GM12878 (cell line): ENCODE data around the gene HMGCS1. TPM values are rescaled to one million over a fixed set of nuclear protein-coding genes. Genes with fewer than 3 reads are reported as not detected.

Source experiments
- ATAC-seq: fragments of 200-7000 bp; cut with Tn5 transposase; 3 replicates; pipeline ENCODE4 v1.9.1; 2020; ENCODE audit warnings: mild to moderate bottlenecking, moderate library complexity
- BruUV-seq: library from RNA; stranded (reverse); fragments of 400-500 nt; replicated peaks from 2 replicates; lab custom pipeline; 2021; lab: Mats Ljungman, UMichigan
- CTCF ChIA-PET: fragments of 300-600 bp; sonication (Branson Sonifier 250); formaldehyde crosslinking; extraction: SDS; loops from one replicate; lab custom pipeline; 2021; ENCODE audit warnings: inconsistent platforms; lab: Yijun Ruan, JAX
- POLR2A ChIA-PET: fragments of 350-600 bp; formaldehyde crosslinking; extraction: SDS; loops from one replicate; lab custom pipeline; 2021; ENCODE audit warnings: inconsistent platforms; lab: Charles Lee
- RAD21 ChIA-PET: fragments of 300-600 bp; sonication (Branson Sonifier 250); formaldehyde crosslinking; loops from one replicate; lab custom pipeline; 2023; ENCODE audit warnings: antibody characterized with exemption; ENCODE audit not compliant: unreplicated experiment; lab: Charles Lee
- SMC1A ChIA-PET: fragments of 300-600 bp; sonication (Branson Sonifier 250); formaldehyde crosslinking; loops from one replicate; lab custom pipeline; 2023; ENCODE audit not compliant: unreplicated experiment, uncharacterized antibody; lab: Charles Lee
- DNase-seq: peaks from one replicate; pipeline ENCODE4 v3.0.0-alpha.2; 2011; ENCODE audit warnings: low read depth, low spot score
- FAIRE-seq: peaks from 3 replicates; lab custom pipeline; 2011; peaks lifted over from hg19 to GRCh38; lab: Jason Lieb, UNC
- H2AFZ ChIP-seq: 2 replicates; pipeline ENCODE4 v1.6.0; 2011; ENCODE audit warnings: low read depth, low read length, control low read depth; ENCODE audit not compliant: control insufficient read depth
- H3K27ac ChIP-seq: 2 replicates; pipeline ENCODE4 v1.5.1; 2011; ENCODE audit warnings: control low read depth; ENCODE audit not compliant: control insufficient read depth, insufficient read depth
- H3K27me3 ChIP-seq, 2 experiments: replicated peaks in 1 of 2; 2 replicates each; pipeline versions ENCODE4 v1.6.0 to v1.6.1; 2011; ENCODE audit warnings: low read length in 1 of 2; ENCODE audit not compliant: control insufficient read depth in 2 of 2, insufficient read depth in 2 of 2
- H3K36me3 ChIP-seq, 2 experiments: 2 replicates each; pipeline ENCODE4 v1.5.1; 2011; ENCODE audit warnings: low read length in 1 of 2; ENCODE audit not compliant: control insufficient read depth in 2 of 2, insufficient read depth in 2 of 2
- H3K4me1 ChIP-seq: 2 replicates; pipeline ENCODE4 v1.6.1; 2011; ENCODE audit warnings: mild to moderate bottlenecking, low read length, moderate library complexity, mixed read lengths; ENCODE audit not compliant: control insufficient read depth, insufficient read depth
- H3K4me2 ChIP-seq: 2 replicates; pipeline ENCODE4 v1.6.0; 2011; ENCODE audit warnings: control low read depth; ENCODE audit not compliant: control insufficient read depth, insufficient read depth
- H3K4me3 ChIP-seq: fragments of 200-600 bp; sonication (generic); 2 replicates; pipeline ENCODE4 v1.5.1; 2016
- H3K79me2 ChIP-seq: 2 replicates; pipeline ENCODE4 v1.6.0; 2011; ENCODE audit warnings: low read length; ENCODE audit not compliant: control insufficient read depth, insufficient read depth
- H3K9ac ChIP-seq: 2 replicates; pipeline ENCODE4 v1.8.0; 2011; ENCODE audit warnings: low read length, control low read depth, mixed read lengths; ENCODE audit not compliant: control insufficient read depth, insufficient read depth
- H3K9me3 ChIP-seq: replicated peaks from 3 replicates; pipeline ENCODE4 v1.5.1; 2011; ENCODE audit warnings: mild to moderate bottlenecking, low read length; ENCODE audit not compliant: control insufficient read depth, insufficient read depth
- H4K20me1 ChIP-seq: 2 replicates; pipeline ENCODE4 v1.6.0; 2011; ENCODE audit not compliant: control insufficient read depth, insufficient read depth
- CEBPZ ChIP-seq: fragments of 150-350 bp; IDR thresholded peaks from 2 replicates; pipeline ENCODE4 v1.6.1; 2016; ENCODE audit warnings: low read depth, low read length
- ESRRA ChIP-seq: IDR thresholded peaks from 2 replicates; pipeline ENCODE4 v1.6.1; 2012; ENCODE audit warnings: mild to moderate bottlenecking, low read length, improper control_type of control experiment
- MTA2 ChIP-seq: fragments of 450-650 bp; IDR thresholded peaks from 2 replicates; pipeline ENCODE4 v1.6.1; 2016; ENCODE audit warnings: low read depth, mild to moderate bottlenecking, moderate library complexity
- MXI1 ChIP-seq: fragments of 150-350 bp; IDR thresholded peaks from 2 replicates; pipeline ENCODE4 v1.6.1; 2011; ENCODE audit warnings: low read depth, mild to moderate bottlenecking, inconsistent platforms, low read length, improper control_type of control experiment
- NFIC ChIP-seq: IDR thresholded peaks from 2 replicates; pipeline ENCODE4 v1.6.1; 2012; ENCODE audit warnings: low read depth, mild to moderate bottlenecking, inconsistent platforms, low read length, moderate library complexity
- NR2F1 ChIP-seq: fragments of 450-650 bp; conservative IDR thresholded peaks from 2 replicates; pipeline ENCODE4 v1.6.1; 2017; ENCODE audit warnings: mild to moderate bottlenecking
- NRF1 ChIP-seq: conservative IDR thresholded peaks from 2 replicates; pipeline ENCODE4 v1.6.1; 2011; ENCODE audit warnings: mild to moderate bottlenecking, low read depth, low read length, improper control_type of control experiment
- PKNOX1 ChIP-seq: fragments of 450-650 bp; IDR thresholded peaks from 2 replicates; pipeline ENCODE4 v1.6.1; 2016; ENCODE audit warnings: mild to moderate bottlenecking
- SIN3A ChIP-seq: IDR thresholded peaks from 2 replicates; pipeline ENCODE4 v1.6.1; 2012; ENCODE audit warnings: low read depth, low read length, improper control_type of control experiment
- SMAD5 ChIP-seq: IDR thresholded peaks from 2 replicates; pipeline ENCODE4 v1.6.1; 2016; ENCODE audit warnings: antibody characterized with exemption, low read depth
- WGBS: methylation state at CpG from one replicate; pipeline ENCODE4 v1.1.6; 2016; ENCODE audit warnings: low lambda C conversion rate; ENCODE audit not compliant: insufficient replicate concordance, insufficient coverage; ENCODE audit errors: missing lambda C conversion rate; 5-methylcytosine and 5-hydroxymethylcytosine counted together
- in situ Hi-C: fragments of 300-500 bp; cut with MboI; formaldehyde crosslinking; loops from 9 replicates; pipeline ENCODE4 v1.14.3; 2018; ENCODE audit warnings: mixed read lengths
- intact Hi-C: fragments of 100-400 bp; cut with micrococcal nuclease; formaldehyde crosslinking; loops from one replicate; pipeline ENCODE4 v1.14.2; 2022; ENCODE audit not compliant: unreplicated experiment
- polyA plus RNA-seq, 11 experiments: library from polyadenylated mRNA; depleted of rRNA in 4 of 11; unstranded in 6 of 11; stranded (reverse) in 5 of 11; fragments of >200 nt; fragmentation: Nextera tagmentation in 4 of 11; fragmentation: Illumina TruSeq in 1 of 11; extraction: Ambion mirVana in 4 of 11; extraction: Trizol in 1 of 11; gene quantifications; 1 replicate in 1 of 11; 2 replicates in 10 of 11; pipeline versions ENCODE4 v1.2.1 to v1.2.3, GENCODE V29; 2011 to 2016; ENCODE audit warnings: inconsistent platforms in 2 of 11, missing spikeins in 2 of 11, low read depth in 1 of 11
- total RNA-seq, 4 experiments: library from RNA; depleted of rRNA in 3 of 4; stranded (reverse); fragments of >200 nt in 3 of 4; fragmentation: Illumina TruSeq in 1 of 4; extraction: Trizol in 1 of 4; gene quantifications; 2 replicates each; pipeline versions ENCODE4 v1.2.1 to v1.2.3, GENCODE V29; 2013 to 2021
- TF ChIP-seq, protein P1 (sequence below): fragments of 450-650 bp; IDR thresholded peaks from 2 replicates; pipeline ENCODE4 v1.6.1; 2017; ENCODE audit warnings: mild to moderate bottlenecking

The HMGCS1 gene
- total and polyA plus RNA-seq, 10 of the 15 experiments (the other 5 are each of a cell fraction or from before 2014, with no cell fraction given), result 24.0 to 193 (median 108) TPM

DNA sequence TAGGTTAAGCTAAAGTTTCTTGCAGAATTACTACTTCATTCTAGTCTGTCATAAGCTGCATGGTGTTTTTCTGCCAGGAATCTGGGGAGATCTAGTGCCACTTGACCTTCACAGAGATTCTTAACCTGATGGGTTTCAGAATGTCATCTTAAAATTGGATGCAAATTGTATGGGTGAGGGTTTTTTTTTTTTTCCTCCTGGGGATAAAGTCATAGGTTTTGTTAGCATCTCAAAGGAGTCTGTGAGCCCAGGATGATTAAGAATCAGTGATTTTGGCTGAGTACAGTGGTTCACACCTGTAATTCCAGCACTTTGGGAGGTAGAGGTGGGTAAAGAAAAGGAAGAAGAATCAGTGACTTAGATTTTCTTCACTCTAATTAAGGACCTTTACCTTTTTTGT, 69.9 kb downstream of the HMGCS1 start:
- intact Hi-C loops, result no loop called here
- DNase-seq, result no peak
- no peaks in the 10 kb centered on the region; the same call in 2 of the 3 replicates for H3K9me3 ChIP-seq
- POLR2A ChIA-PET, result interaction anchor here (1.5 kb wide), 1 partner anchor 29 kb away, joined by 3 read pairs; no protein-coding TSS in a partner anchor
- no peaks in the 10 kb centered on the region for H3K79me2 ChIP-seq
- no peak overlapping the region for H3K4me2 ChIP-seq
- TF ChIP-seq ESRRA, result no peak
- TF ChIP-seq NR2F1, result peak; percentile 57; the same call in 1 of the 2 replicates
- TF ChIP-seq, all 136 proteins: peak for 1
- no peaks in the 10 kb centered on the region for H4K20me1 ChIP-seq
- in situ Hi-C loops, result no loop called here
- no peak overlapping the region for H3K4me3 ChIP-seq
- no TSS peak for BruUV-seq
- RAD21 ChIA-PET, result no interaction called here
- H3K36me3 ChIP-seq, result no peaks in the 10 kb centered on the region
- peaks cover 24% of the 10 kb centered on the region for H3K4me1 ChIP-seq
- no peak overlapping the region for H3K27ac ChIP-seq
- SMC1A ChIA-PET, result interaction anchor here (1.0 to 5.2 kb wide), 4 partner anchors 9 to 146 kb away, joined by 3 to 19 read pairs (median 4); no protein-coding TSS in a partner anchor
- CTCF ChIA-PET, result interaction anchor here (0.7 kb wide), 1 partner anchor 179 kb away, joined by 3 read pairs; no protein-coding TSS in a partner anchor
- no peaks in the 10 kb centered on the region for H3K27me3 ChIP-seq
- H2AFZ ChIP-seq, result no peak overlapping the region
- no peak for FAIRE-seq
- no peak overlapping the region for H3K9ac ChIP-seq
- no peak for ATAC-seq

GRCh38 chr5:43242196-43242595, 71.0 kb downstream of the HMGCS1 start:
- Histone ChIP-seq H2AFZ (no peak overlapping the region), H3K36me3 (no peaks in the 10 kb centered on the region), H3K27ac (no peak overlapping the region), H3K9me3 (no peaks in the 10 kb centered on the region; the same call in 2 of the 3 replicates), H4K20me1 (no peaks in the 10 kb centered on the region), H3K9ac (no peak overlapping the region), H3K4me3 (no peak overlapping the region), H3K4me2 (no peak overlapping the region), H3K4me1 (peaks cover 24% of the 10 kb centered on the region), H3K79me2 (no peaks in the 10 kb centered on the region), H3K27me3 (no peaks in the 10 kb centered on the region)
- no TSS peak for BruUV-seq
- CTCF ChIA-PET, result no interaction called here
- POLR2A ChIA-PET, result interaction anchor here (1.5 kb wide), 1 partner anchor 30 kb away, joined by 3 read pairs; no protein-coding TSS in a partner anchor
- DNase-seq (no peak), FAIRE-seq (no peak), ATAC-seq (no peak)
- 10% methylated on average over 1 of the region's 1 CpG for WGBS
- intact Hi-C loops (no loop called here), in situ Hi-C loops (no loop called here)
- SMC1A ChIA-PET, result interaction anchor here (0.7 to 5.2 kb wide), 5 partner anchors 9 to 147 kb away, joined by 3 to 19 read pairs (median 4); no protein-coding TSS in a partner anchor
- RAD21 ChIA-PET, result interaction anchor here (0.6 kb wide), 1 partner anchor 170 kb away, joined by 4 read pairs; no protein-coding TSS in a partner anchor
- no peak for TF ChIP-seq PKNOX1
- no peak for TF ChIP-seq SMAD5
- no peak for TF ChIP-seq MTA2
- TF ChIP-seq, protein P1, sequence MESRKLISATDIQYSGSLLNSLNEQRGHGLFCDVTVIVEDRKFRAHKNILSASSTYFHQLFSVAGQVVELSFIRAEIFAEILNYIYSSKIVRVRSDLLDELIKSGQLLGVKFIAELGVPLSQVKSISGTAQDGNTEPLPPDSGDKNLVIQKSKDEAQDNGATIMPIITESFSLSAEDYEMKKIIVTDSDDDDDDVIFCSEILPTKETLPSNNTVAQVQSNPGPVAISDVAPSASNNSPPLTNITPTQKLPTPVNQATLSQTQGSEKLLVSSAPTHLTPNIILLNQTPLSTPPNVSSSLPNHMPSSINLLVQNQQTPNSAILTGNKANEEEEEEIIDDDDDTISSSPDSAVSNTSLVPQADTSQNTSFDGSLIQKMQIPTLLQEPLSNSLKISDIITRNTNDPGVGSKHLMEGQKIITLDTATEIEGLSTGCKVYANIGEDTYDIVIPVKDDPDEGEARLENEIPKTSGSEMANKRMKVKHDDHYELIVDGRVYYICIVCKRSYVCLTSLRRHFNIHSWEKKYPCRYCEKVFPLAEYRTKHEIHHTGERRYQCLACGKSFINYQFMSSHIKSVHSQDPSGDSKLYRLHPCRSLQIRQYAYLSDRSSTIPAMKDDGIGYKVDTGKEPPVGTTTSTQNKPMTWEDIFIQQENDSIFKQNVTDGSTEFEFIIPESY, result no peak
- no peak for TF ChIP-seq MXI1
- TF ChIP-seq NRF1, result no peak
- no peak for TF ChIP-seq CEBPZ
- no peak for TF ChIP-seq ESRRA
- TF ChIP-seq NFIC, result no peak
- TF ChIP-seq SIN3A, result no peak
